BE2C (cell line): ENCODE measurements around the gene FMN2.
"Not testable (repeated sequence)": the region's sequence is repeated elsewhere in the genome, so short reads cannot be mapped to it uniquely, and the experiment has no call there.

Experiments used
- DNase-seq: peaks from one replicate; pipeline ENCODE4 v3.0.0-alpha.2; 2020
- H3K27me3 ChIP-seq: fragments of 250-450 bp; sonication (Bioruptor Pico); 2 replicates; pipeline ENCODE4 v1.5.1; 2020; ENCODE audit warnings: mild to moderate bottlenecking
- H3K36me3 ChIP-seq: fragments of 250-450 bp; sonication (Bioruptor Pico); 2 replicates; pipeline ENCODE4 v1.5.1; 2020; ENCODE audit warnings: mild to moderate bottlenecking
- H3K4me1 ChIP-seq: fragments of 250-450 bp; sonication (Bioruptor Pico); 2 replicates; pipeline ENCODE4 v1.5.1; 2020
- H3K4me3 ChIP-seq: 2 replicates; pipeline ENCODE4 v1.5.1; 2011; ENCODE audit warnings: low read depth, low read length
- H3K9me3 ChIP-seq: fragments of 250-450 bp; sonication (Bioruptor Pico); 2 replicates; pipeline ENCODE4 v1.5.1; 2020
- CTCF ChIP-seq: IDR thresholded peaks from 2 replicates; pipeline ENCODE4 v1.5.1; 2012; ENCODE audit warnings: mild to moderate bottlenecking, low read depth, low read length

FMN2 gene

GRCh38 chr1:240171907-240172306 is 80.2 kb downstream of the FMN2 start:
- Histone ChIP-seq H3K36me3 (no peaks in the 10 kb centered on the region), H3K4me1 (no peaks in the 10 kb centered on the region), H3K27me3 (no peaks in the 10 kb centered on the region), H3K4me3 (no peak overlapping the region), H3K9me3 (no peaks in the 10 kb centered on the region)
- no peak for TF ChIP-seq CTCF
- DNase-seq, result no peak

- H3K36me3 ChIP-seq, result no peaks in the 10 kb centered on the region
- H3K4me3 ChIP-seq, result no peak overlapping the region
- no peaks in the 10 kb centered on the region for H3K9me3 ChIP-seq
- no peak for DNase-seq
- H3K27me3 ChIP-seq, result no peaks in the 10 kb centered on the region
- no peaks in the 10 kb centered on the region for H3K4me1 ChIP-seq
- no peak for TF ChIP-seq CTCF
These were observed 82.2 kb downstream of the FMN2 start for GRCh38 chr1:240173836-240174235.

GRCh38 chr1:240174734-240175133 is 83.1 kb downstream of the FMN2 start:
- TF ChIP-seq CTCF, result no peak
- no peaks in the 10 kb centered on the region for H3K36me3 ChIP-seq
- no peaks in the 10 kb centered on the region for H3K27me3 ChIP-seq
- H3K4me1 ChIP-seq, result no peaks in the 10 kb centered on the region
- no peak overlapping the region for H3K4me3 ChIP-seq
- no peaks in the 10 kb centered on the region for H3K9me3 ChIP-seq
- no peak for DNase-seq

GRCh38 chr1:240178366-240178765 is 86.7 kb downstream of the FMN2 start:
- Histone ChIP-seq H3K9me3 (no peaks in the 10 kb centered on the region), H3K36me3 (no peaks in the 10 kb centered on the region), H3K4me1 (no peaks in the 10 kb centered on the region), H3K27me3 (no peaks in the 10 kb centered on the region), H3K4me3 (no peak overlapping the region)
- no peak for DNase-seq
- no peak for TF ChIP-seq CTCF

GRCh38 chr1:240184682-240185081 is 93.0 kb downstream of the FMN2 start:
- DNase-seq, H3K36me3 ChIP-seq, H3K4me3 ChIP-seq, H3K27me3 ChIP-seq, H3K9me3 ChIP-seq, H3K4me1 ChIP-seq: not testable (repeated sequence)

- DNase-seq, result no peak
- Histone ChIP-seq H3K4me1 (no peaks in the 10 kb centered on the region), H3K27me3 (no peaks in the 10 kb centered on the region), H3K36me3 (no peaks in the 10 kb centered on the region), H3K4me3 (no peak overlapping the region), H3K9me3 (no peaks in the 10 kb centered on the region)
- no peak for TF ChIP-seq CTCF
These were observed 96.5 kb downstream of the FMN2 start for GRCh38 chr1:240188139-240188538.

- H3K4me1 ChIP-seq, result no peaks in the 10 kb centered on the region
- no peak overlapping the region for H3K4me3 ChIP-seq
- no peaks in the 10 kb centered on the region for H3K36me3 ChIP-seq
- peak; percentile 85 for TF ChIP-seq CTCF
- H3K9me3 ChIP-seq, result no peaks in the 10 kb centered on the region
- H3K27me3 ChIP-seq, result no peaks in the 10 kb centered on the region
- peak; percentile 53 for DNase-seq
These were observed 97.8 kb downstream of the FMN2 start for GRCh38 chr1:240189386-240189989.
